DMS53 treated with DMSO at 0.1 percent for 48 hours (cell line): ENCODE data around the gene PDC.
"Not testable (repeated sequence)": the region's sequence is repeated elsewhere in the genome, so short reads cannot be mapped to it uniquely, and the experiment has no call there.

Source experiments
- DNase-seq: peaks from one replicate; lab custom pipeline; 2025; ENCODE audit not compliant: unreplicated experiment; lab: John Stamatoyannopoulos, UW

The PDC gene

GRCh38 chr1:186465946-186466345 is 5.0 kb upstream of the PDC start:
- no peak for DNase-seq

- not testable (repeated sequence) for DNase-seq
Observed at GRCh38 chr1:186465491-186465890, 4.6 kb upstream of the PDC start.

GRCh38 chr1:186463926-186464325 is 3.0 kb upstream of the PDC start:
- DNase-seq = no peak

- DNase-seq = no peak
Observed at GRCh38 chr1:186463511-186463910, 2.6 kb upstream of the PDC start.

GRCh38 chr1:186459161-186459560 is 1.8 kb downstream of the PDC start:
- DNase-seq = not testable (repeated sequence)

GRCh38 chr1:186456729-186457255 is 4.1 kb downstream of the PDC start:
- DNase-seq = no peak

- no peak for DNase-seq
Observed at GRCh38 chr1:186454981-186455380, 5.9 kb downstream of the PDC start.

GRCh38 chr1:186446152-186446551 is 14.8 kb downstream of the PDC start:
- no peak for DNase-seq

- no peak for DNase-seq
Observed at GRCh38 chr1:186443638-186444037, 17.3 kb downstream of the PDC start.

GRCh38 chr1:186442651-186443375 is 18.1 kb downstream of the PDC start:
- DNase-seq = peak; percentile 88

- DNase-seq = peak; percentile 75
Observed at GRCh38 chr1:186440584-186440983, 20.3 kb downstream of the PDC start.

- DNase-seq = no peak
Observed at GRCh38 chr1:186438567-186438966, 22.3 kb downstream of the PDC start.

- DNase-seq = no peak
Observed at GRCh38 chr1:186435336-186435735, 25.6 kb downstream of the PDC start.

GRCh38 chr1:186429017-186429416 is 31.9 kb downstream of the PDC start:
- no peak for DNase-seq

GRCh38 chr1:186426118-186426517 is 34.8 kb downstream of the PDC start:
- DNase-seq = no peak

GRCh38 chr1:186424539-186424938 is 36.4 kb downstream of the PDC start:
- no peak for DNase-seq

GRCh38 chr1:186421446-186421845 is 39.5 kb downstream of the PDC start:
- DNase-seq = no peak

GRCh38 chr1:186420923-186421322 is 40.0 kb downstream of the PDC start:
- DNase-seq = no peak

GRCh38 chr1:186420311-186420710 is 40.6 kb downstream of the PDC start:
- DNase-seq = no peak

- DNase-seq = peak; percentile 76
Observed at GRCh38 chr1:186418503-186418902, 42.4 kb downstream of the PDC start.

- no peak for DNase-seq
Observed at GRCh38 chr1:186413319-186413718, 47.6 kb downstream of the PDC start.

- DNase-seq = no peak
Observed at GRCh38 chr1:186409091-186409490, 51.8 kb downstream of the PDC start.

- peak; percentile 62 for DNase-seq
Observed at GRCh38 chr1:186404454-186405051, 56.4 kb downstream of the PDC start.
